Activated B cell treated with CpG ODN at 0.5 μM for 24 hours (primary cell): ENCODE data around the gene UST. TPM values are rescaled to one million over a fixed set of nuclear protein-coding genes. Genes with fewer than 3 reads are reported as not detected.

ENCODE experiments used
- ATAC-seq: fragments of 200-7000 bp; cut with Tn5 transposase; one replicate; pipeline ENCODE4 v1.10.0; 2021; ENCODE audit warnings: low read depth, mild to moderate bottlenecking, moderate library complexity
- CTCF ChIA-PET: fragments of 350-600 bp; sonication (Branson Sonifier 250); formaldehyde crosslinking; loops from one replicate; lab custom pipeline; 2021; ENCODE audit warnings: antibody characterized with exemption; lab: Charles Lee
- POLR2A ChIA-PET: fragments of 350-600 bp; sonication (Branson Sonifier 250); formaldehyde crosslinking; loops from one replicate; lab custom pipeline; 2021; ENCODE audit warnings: antibody characterized with exemption; lab: Charles Lee
- DNase-seq: peaks from one replicate; pipeline ENCODE4 v3.0.0; 2022
- H3K27ac Mint-ChIP-seq: one replicate; pipeline ENCODE4 v1.8.0; 2020; ENCODE audit warnings: mixed read lengths
- H3K27me3 Mint-ChIP-seq: one replicate; pipeline ENCODE4 v1.8.0; 2021; ENCODE audit warnings: mixed read lengths
- H3K36me3 Mint-ChIP-seq: one replicate; pipeline ENCODE4 v1.8.0; 2021; ENCODE audit warnings: low read depth, mixed read lengths
- H3K4me1 Mint-ChIP-seq: one replicate; pipeline ENCODE4 v1.8.0; 2021; ENCODE audit warnings: mixed read lengths
- H3K4me3 Mint-ChIP-seq: one replicate; pipeline ENCODE4 v1.8.0; 2020; ENCODE audit warnings: mild to moderate bottlenecking, mixed read lengths
- H3K9me3 Mint-ChIP-seq: one replicate; pipeline ENCODE4 v1.8.0; 2020; ENCODE audit warnings: mixed read lengths
- intact Hi-C: fragments of 100-400 bp; cut with micrococcal nuclease; formaldehyde crosslinking; loops from one replicate; pipeline ENCODE4 v1.15.1; 2024
- total RNA-seq: library from RNA; stranded (reverse); gene quantifications from 2 replicates; pipeline ENCODE4 v1.2.3, GENCODE V29; 2022
- TF ChIP-seq, protein P1 (sequence below): fragments of 200-600 bp; IDR thresholded peaks from one replicate; pipeline ENCODE4 v1.8.0; 2022; ENCODE audit warnings: antibody characterized with exemption, mild to moderate bottlenecking

The UST gene
- total RNA-seq, 1 donor from 2014 or later: 18.1 TPM

DNA sequence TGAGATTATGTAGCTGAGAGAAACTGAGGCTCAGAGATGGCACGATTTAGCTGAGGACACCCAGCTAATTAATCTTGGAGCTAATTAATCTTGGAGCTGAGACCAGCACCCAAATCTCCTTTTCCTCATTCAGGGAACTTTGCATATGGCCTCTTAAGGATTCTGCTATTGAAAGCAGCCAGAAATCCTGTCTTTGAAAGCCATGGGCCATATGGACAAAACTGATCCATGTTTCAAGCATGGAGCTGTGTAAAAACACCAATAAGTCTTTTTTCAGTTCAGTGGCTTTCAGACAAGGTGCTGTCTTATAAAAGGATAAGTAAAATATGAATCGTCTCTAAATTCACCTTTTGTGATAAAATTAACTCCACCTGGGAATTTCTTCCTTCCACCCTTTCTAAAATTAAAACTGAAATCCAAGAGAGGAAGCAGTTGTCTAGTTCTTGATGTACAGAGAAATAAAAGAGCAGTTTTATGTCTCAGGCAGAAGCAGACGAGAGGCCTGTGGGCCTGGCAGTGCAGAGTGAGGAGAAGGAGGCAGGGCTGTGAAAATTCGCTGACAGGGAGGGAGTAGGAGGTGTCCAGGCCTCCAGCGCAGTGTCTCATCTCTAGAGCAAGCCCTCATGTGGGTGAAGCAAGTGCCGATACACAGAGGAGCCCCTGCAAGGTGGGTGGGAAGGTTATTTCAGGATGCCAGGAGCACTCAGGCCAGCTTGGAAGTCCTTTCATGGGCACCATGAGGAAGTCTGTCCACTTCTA is 266.9 kb downstream of the UST start:
- TF ChIP-seq, protein P1, sequence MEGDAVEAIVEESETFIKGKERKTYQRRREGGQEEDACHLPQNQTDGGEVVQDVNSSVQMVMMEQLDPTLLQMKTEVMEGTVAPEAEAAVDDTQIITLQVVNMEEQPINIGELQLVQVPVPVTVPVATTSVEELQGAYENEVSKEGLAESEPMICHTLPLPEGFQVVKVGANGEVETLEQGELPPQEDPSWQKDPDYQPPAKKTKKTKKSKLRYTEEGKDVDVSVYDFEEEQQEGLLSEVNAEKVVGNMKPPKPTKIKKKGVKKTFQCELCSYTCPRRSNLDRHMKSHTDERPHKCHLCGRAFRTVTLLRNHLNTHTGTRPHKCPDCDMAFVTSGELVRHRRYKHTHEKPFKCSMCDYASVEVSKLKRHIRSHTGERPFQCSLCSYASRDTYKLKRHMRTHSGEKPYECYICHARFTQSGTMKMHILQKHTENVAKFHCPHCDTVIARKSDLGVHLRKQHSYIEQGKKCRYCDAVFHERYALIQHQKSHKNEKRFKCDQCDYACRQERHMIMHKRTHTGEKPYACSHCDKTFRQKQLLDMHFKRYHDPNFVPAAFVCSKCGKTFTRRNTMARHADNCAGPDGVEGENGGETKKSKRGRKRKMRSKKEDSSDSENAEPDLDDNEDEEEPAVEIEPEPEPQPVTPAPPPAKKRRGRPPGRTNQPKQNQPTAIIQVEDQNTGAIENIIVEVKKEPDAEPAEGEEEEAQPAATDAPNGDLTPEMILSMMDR: no peak
- H3K4me1 Mint-ChIP-seq: no peaks in the 10 kb centered on the region
- no peak overlapping the region for H3K4me3 Mint-ChIP-seq
- ATAC-seq (no peak), DNase-seq (no peak)
- intact Hi-C loops: no loop called here
- ChIA-PET POLR2A (no interaction called here), CTCF (no interaction called here)
- no peak overlapping the region for H3K27ac Mint-ChIP-seq
- no peaks in the 10 kb centered on the region for H3K27me3 Mint-ChIP-seq
- H3K9me3 Mint-ChIP-seq: no peaks in the 10 kb centered on the region
- H3K36me3 Mint-ChIP-seq: peaks cover 11% of the 10 kb centered on the region

DNA sequence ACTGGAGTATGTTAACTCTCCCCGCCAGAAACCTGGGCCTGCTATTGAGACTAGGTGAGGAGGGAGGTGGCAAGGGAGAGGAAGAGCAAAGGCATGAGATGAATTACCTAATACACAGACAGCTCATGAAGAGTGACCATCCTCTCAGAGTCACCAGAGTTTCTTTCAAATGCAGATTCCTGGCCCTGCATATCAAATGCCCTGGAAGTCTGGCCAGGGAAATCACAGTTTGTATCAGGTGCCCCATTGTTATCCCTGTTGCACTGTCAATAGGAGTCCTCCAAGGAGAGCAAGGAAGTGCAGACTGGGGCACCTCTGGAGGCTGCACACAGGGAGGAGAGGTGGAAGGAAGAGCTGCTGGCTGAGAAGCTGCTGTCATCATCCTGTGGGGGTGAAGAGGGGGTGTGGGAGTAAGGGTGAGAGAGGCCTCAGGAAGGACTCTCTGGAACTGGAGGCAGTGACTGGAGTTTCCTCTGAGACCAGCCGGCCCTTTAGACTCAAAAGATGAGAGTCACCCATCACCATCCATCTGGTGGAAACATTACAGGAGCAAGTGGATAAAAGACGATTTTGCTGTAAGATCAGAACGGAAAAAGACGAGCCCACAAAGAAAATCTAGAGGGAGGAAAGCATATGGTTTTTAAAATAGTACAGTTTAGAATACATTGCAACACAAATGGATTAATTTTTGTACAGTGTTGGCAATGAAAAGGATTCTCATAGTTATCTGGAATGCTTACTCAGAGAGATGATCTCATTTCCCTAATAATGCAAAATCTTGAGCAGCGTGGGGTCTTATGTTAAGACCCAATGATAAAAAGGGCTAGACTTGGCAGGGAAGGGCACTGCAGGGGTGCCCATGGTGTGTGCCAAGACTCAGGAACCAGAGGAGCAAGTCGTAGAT is 268.1 kb downstream of the UST start:
- POLR2A ChIA-PET: no interaction called here
- ATAC-seq (no peak), DNase-seq (no peak)
- TF ChIP-seq, protein P1: no peak
- H3K36me3 Mint-ChIP-seq: peaks cover 20% of the 10 kb centered on the region
- H3K27ac Mint-ChIP-seq: no peak overlapping the region
- intact Hi-C loops: no loop called here
- H3K27me3 Mint-ChIP-seq: no peaks in the 10 kb centered on the region
- H3K4me1 Mint-ChIP-seq: no peaks in the 10 kb centered on the region
- CTCF ChIA-PET: interaction anchor here (1.3 kb wide), 1 partner anchor 417 kb away, joined by 3 read pairs; no protein-coding TSS in a partner anchor
- no peaks in the 10 kb centered on the region for H3K9me3 Mint-ChIP-seq
- no peak overlapping the region for H3K4me3 Mint-ChIP-seq

DNA sequence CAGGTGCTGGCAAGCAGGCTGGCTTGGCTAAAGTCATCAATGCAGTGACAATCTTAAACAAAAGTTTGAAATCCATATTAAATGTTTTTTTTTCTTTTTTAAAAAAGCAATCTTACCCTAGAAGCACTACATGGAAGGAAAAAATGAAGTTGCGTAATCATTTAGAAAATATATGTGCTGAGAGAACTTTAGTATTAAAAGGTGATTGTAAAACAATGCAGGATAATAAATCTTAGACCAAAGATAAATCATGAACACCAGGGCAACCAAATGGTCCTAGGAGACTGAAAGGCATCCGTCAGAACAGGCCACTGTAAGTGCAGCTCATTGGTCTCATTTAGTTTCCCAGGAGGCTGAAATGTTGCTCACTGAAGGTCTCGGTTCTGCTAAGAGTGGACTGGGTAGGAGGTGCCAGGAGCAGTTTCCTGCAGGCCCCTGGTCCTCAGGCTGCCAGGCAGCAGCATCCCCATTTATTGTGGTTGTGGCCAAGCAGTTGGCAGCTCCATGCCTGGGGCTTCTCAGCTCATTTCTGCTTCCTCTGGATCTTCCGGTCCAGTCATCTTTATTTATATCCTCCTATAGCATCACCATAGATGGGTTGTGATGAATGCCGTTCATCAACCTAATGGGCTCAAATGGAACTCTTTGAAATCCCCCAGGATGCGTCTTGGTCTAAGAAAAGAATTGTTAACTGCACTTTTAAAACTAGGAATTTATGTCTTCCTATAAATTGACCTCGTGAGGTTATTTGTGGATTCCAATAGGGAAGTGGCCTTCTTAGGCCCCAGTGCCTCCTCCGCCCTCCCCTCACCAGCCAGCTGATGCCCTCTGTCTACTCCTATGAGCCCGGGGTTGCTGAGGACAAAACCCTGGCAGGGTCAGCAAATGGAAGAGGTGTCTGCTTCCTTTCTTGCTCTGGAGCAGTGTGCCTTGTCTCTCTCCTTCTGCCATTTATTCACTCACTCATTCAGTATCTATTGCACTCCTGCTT is 269.0 kb downstream of the UST start:
- ChIA-PET CTCF (interaction anchor here (0.6 to 1.3 kb wide), 2 partner anchors 416 to 522 kb away, joined by 3 to 4 read pairs; no protein-coding TSS in a partner anchor), POLR2A (no interaction called here)
- Mint-ChIP-seq H3K9me3 (no peaks in the 10 kb centered on the region), H3K27me3 (no peaks in the 10 kb centered on the region), H3K36me3 (peaks cover 30% of the 10 kb centered on the region), H3K4me1 (no peaks in the 10 kb centered on the region), H3K4me3 (no peak overlapping the region), H3K27ac (no peak overlapping the region)
- TF ChIP-seq, protein P1: no peak
- DNase-seq: no peak
- intact Hi-C loops: no loop called here
- ATAC-seq: no peak

DNA sequence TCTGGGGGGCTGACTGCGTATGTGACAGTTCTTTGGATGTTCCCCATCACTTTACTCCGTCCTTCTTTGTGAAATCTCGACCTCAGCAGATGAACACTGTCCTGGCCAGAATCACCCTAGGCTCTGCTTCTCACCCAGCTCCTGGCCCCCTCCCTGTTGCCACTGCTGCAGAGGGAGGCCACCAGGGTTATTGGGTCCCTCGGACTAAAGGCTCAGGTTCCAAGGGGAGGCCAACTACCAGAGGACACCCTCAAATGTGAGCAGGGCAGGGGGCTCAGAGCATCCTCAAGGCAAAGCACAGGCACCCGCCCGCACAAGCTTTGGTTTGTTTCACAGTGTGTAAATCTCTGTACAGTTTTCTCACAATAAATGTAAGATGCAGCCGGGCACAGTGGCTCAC is 269.9 kb downstream of the UST start:
- ChIA-PET POLR2A (no interaction called here), CTCF (interaction anchor here (0.7 kb wide), 1 partner anchor 416 kb away, joined by 3 read pairs; no protein-coding TSS in a partner anchor)
- Mint-ChIP-seq H3K4me1 (no peaks in the 10 kb centered on the region), H3K9me3 (no peaks in the 10 kb centered on the region), H3K27me3 (no peaks in the 10 kb centered on the region), H3K36me3 (peaks cover 35% of the 10 kb centered on the region), H3K27ac (no peak overlapping the region), H3K4me3 (no peak overlapping the region)
- TF ChIP-seq, protein P1: no peak
- DNase-seq (no peak), ATAC-seq (no peak)
- intact Hi-C loops: no loop called here
